NB4 (cell line): ENCODE measurements around the gene ABCG4.

Experiments
- TF ChIP-seq, protein P1 (sequence below): IDR thresholded peaks from one replicate; pipeline ENCODE4 v1.5.1; 2012; ENCODE audit warnings: low read depth, low read length
- TF ChIP-seq, protein P2 (sequence below): IDR thresholded peaks from 2 replicates; pipeline ENCODE4 v1.6.1; 2011; ENCODE audit warnings: low read depth, low read length

DNA sequence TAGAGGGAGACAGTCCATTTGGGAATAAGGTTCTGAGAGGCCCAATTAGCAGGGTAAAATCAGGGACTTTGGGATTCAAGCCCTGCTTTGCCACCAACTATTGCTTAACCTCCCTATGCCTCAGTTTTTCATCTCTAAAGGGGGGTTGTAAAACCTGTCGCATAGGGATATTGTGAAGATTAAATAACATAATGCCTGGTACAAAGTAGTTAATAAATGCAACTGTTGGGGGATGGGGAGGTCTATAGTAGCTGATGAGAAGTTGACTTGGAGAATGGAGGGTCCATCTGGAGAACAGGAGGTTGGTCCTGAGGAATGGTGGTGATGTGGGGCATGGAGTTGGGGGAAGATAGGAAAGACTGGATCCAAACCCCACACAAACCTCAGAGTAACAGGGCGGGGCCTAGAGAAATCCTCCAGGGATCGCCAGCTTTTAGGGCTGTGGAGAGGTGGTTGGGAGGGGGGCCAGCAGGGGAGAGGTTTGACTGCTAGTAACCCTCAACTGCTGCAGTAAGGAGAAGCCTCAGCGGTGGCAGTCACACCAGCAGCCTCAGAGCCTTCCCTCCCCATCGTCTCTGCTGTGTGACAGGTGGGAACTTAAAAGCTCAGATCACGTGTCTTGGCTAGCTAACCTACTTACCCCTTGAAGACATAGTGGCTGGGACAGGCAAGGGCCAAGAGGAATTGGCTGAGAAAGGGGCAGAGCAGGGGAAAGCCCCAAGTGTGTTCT, 1.1 kb upstream of the ABCG4 start:
- TF ChIP-seq, protein P1, sequence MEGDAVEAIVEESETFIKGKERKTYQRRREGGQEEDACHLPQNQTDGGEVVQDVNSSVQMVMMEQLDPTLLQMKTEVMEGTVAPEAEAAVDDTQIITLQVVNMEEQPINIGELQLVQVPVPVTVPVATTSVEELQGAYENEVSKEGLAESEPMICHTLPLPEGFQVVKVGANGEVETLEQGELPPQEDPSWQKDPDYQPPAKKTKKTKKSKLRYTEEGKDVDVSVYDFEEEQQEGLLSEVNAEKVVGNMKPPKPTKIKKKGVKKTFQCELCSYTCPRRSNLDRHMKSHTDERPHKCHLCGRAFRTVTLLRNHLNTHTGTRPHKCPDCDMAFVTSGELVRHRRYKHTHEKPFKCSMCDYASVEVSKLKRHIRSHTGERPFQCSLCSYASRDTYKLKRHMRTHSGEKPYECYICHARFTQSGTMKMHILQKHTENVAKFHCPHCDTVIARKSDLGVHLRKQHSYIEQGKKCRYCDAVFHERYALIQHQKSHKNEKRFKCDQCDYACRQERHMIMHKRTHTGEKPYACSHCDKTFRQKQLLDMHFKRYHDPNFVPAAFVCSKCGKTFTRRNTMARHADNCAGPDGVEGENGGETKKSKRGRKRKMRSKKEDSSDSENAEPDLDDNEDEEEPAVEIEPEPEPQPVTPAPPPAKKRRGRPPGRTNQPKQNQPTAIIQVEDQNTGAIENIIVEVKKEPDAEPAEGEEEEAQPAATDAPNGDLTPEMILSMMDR = no peak
- TF ChIP-seq, protein P2, sequence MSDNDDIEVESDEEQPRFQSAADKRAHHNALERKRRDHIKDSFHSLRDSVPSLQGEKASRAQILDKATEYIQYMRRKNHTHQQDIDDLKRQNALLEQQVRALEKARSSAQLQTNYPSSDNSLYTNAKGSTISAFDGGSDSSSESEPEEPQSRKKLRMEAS = no peak
